ENCODE data around the gene ARHGAP5.
"Not testable (repeated sequence)": the region's sequence is repeated elsewhere in the genome, so short reads cannot be mapped to it uniquely, and the experiment has no call there.

ARHGAP5 gene

GRCh38 chr14:32104803-32105202 lies 27.7 kb downstream of the ARHGAP5 start:
- DNase-seq (ENCODE audit: low read depth in 2 of 2, low spot score in 1 of 2), result no peak

- no peak for DNase-seq (ENCODE audit: low read depth in 2 of 2, low spot score in 1 of 2)
These were observed 32.8 kb downstream of the ARHGAP5 start for GRCh38 chr14:32109676-32110547.

GRCh38 chr14:32110548-32110896 lies 33.4 kb downstream of the ARHGAP5 start:
- DNase-seq (ENCODE audit: low read depth in 2 of 2, low spot score in 1 of 2), result no peak

DNA sequence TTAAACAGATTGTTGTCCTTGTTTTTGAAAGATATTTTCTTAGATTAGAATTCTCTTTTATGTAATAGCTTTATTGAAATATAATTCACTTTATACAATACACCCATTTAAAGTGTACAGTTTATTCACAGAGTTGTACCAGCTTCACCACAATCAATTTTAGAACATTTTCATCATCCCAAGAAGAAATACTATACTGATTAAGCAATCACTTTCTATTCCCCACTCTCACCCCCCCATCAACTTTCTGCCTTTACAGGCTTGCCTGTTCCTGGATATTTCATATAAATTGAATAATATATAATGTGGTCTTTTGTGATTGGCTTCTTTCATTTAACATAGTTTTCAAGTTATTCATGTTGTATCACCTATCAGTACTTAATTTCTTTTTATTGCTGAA lies 44.4 kb downstream of the ARHGAP5 start:
- no peak for DNase-seq (ENCODE audit: low read depth in 2 of 2, low spot score in 1 of 2)

DNA sequence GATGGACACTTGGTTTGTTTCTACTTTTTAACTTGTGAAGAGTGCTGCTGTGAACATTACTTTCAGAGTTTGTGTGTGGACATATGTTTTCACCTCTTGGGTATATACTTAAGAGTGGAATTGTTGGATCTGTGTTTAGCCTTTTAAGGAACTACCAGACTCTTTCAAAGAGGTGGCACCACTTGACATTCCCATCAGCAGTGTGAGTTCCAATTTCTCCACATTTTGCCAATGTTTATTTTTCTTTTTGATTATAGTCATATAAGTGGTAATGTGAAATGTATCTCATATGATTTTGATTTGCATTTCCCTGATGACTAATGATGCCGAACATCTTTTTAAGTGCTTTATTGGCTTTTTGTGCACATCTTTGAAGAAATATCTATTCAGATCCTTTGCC lies 44.8 kb downstream of the ARHGAP5 start:
- no peak for DNase-seq (ENCODE audit: low read depth in 2 of 2, low spot score in 1 of 2)

DNA sequence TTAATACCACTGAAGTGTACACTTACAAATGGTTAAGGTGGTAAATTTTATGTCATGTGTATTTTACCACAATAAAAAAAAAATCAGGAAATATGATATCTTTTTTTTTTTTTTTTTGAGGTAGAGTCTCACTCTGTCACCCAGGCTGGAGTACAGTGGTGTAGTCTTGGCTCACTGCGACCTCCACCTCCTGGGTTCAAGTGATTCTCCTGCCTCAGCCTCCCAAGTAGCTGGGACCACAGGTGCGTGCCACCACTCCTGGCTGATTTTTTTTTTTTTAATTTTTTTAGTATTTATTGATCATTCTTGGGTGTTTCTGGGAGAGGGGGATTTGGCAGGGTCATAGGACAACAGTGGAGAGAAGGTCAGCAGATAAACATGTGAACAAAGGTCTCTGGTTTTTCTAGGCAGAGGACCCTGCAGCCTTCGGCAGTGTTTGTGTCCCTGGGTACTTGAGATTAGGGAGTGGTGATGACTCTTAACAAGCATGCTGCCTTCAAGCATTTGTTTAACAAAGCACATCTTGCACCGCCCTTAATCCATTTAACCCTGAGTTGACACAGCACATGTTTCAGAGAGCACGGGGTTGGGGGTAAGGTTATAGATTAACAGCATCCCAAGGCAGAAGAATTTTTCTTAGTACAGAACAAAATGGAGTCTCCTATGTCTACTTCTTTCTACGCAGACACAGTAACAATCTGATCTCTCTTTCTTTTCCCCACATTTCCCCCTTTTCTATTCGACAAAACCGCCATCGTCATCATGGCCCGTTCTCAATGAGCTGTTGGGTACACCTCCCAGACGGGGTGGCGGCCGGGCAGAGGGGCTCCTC lies 50.0 kb downstream of the ARHGAP5 start:
- DNase-seq (ENCODE audit: low read depth in 2 of 2, low spot score in 1 of 2), result not testable (repeated sequence)

DNA sequence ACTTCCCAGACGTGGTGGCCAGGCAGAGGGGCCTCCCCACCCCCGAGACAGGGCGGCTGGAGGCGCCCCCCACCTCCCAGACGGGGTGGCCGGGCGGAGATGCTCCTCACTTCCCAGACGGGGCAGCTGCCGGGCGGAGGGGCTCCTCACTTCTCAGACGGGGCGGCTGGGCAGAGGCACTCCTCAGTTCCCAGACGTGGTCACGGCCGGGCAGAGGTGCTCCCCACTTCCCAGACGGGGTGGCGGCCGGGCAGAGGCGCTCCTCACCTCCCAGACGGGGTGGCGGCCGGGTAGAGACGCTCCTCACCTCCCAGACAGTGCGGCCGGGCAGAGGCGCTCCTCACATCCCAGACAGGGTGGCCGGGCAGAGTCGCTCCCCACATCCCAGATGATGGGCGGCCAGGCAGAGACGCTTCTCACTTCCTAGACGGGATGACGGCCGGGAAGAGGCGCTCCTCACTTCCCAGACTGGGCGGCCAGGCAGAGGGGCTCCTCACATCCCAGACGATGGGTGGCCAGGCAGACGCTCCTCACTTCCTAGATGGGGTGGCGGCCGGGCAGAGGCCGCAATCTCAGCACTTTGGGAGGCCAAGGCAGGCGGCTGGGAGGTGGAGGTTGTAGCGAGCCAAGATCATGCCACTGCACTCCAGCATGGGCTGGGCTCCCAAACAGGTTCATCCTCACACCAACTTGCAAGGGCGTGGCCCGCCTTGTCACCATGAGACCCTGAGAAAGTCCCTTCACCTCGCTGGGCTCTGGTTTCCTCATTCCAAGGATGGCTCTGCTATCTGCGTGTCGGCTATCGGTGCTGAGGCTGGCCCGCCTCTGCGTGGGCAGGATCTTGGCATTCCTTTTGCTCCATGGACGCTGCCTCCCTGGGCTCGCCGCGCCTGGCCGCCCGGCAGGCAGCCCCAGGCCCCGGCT lies 50.9 kb downstream of the ARHGAP5 start:
- not testable (repeated sequence) for DNase-seq (ENCODE audit: low read depth in 2 of 2, low spot score in 1 of 2)

DNA sequence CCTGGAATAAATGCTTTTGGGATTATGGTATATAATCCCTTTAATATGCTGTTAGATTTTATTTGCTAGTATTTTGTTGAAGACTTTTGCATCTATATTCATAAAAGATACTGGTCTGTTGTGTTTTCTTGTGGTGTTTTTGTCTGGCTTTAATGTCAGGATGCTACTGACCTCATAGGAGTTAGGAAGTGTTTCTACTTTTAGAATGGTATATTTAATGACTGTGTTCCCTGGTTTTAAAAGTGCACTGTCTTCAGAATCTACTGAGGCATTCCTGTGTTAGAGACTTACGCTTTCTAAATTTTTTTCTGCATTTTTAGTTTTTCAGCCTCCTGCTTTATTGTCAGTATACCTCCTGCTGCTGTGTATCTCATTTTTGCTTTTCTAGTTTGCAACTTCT lies 51.6 kb downstream of the ARHGAP5 start:
- DNase-seq (ENCODE audit: low read depth in 2 of 2, low spot score in 1 of 2), result no peak

DNA sequence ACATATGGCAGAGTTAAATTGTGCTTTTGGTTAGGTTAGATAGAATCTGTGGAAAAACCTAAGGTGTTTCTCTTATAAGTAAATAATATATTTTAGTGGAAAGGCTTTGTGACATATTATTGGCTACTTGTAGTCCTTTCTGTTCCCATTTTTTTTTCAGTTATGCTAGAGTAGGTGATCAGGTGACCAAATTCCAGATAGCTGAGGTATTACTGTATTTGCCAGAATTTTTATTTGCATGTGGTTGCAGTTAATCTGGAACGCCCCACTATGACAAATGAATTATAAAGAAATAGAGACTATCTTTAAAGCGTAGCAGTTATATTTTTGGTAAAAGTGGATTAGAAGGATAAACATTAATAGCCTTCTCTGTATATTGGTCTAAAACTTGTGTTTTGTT lies 52.0 kb downstream of the ARHGAP5 start:
- no peak for DNase-seq (ENCODE audit: low read depth in 2 of 2, low spot score in 1 of 2)

DNA sequence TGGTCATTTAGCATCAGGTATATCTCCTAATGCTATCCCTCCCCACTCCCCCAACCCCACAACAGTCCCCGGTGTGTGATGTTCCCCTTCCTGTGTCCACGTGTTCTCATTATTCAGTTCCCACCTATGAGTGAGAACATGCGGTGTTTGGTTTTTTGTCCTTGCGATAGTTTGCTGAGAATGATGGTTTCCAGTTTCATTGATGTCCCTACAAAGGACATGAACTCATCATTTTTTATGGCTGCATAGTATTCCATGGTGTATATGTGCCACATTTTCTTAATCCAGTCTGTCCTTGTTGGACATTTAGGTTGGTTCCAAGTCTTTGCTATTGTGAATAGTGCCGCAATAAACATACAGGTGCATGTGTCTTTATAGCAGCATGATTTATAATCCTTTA lies 54.6 kb downstream of the ARHGAP5 start:
- DNase-seq (ENCODE audit: low read depth in 2 of 2, low spot score in 1 of 2), result not testable (repeated sequence)

DNA sequence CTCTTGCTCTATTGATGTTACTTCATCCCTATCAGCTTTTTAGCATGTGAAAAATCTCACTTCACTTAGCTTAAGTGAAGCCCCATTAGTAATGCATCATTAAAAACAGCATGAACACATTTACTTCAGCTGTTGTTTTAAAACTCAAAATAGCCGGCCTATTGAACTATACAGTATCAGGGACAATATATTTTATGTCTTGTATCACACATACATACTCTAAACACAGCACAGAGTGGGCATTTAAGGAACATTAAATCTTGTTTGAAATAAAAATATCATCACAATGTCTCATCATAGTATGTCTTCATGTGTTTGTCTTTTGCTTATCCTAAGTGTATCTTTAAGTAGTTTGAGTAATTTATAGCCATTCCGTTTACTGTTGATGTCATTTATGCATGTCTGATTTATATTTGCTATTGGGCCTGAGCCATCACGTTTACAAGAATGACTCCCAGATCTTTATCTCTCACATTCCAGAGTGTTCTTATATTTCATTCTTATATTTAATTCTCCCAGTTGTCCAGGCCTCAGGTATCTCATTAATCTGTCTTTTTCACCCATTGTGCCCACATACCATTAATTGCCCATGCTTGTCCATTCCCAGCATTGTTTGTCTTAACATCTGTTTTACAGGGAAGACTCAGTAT lies 57.5 kb downstream of the ARHGAP5 start:
- DNase-seq (ENCODE audit: low read depth in 2 of 2, low spot score in 1 of 2), result no peak

DNA sequence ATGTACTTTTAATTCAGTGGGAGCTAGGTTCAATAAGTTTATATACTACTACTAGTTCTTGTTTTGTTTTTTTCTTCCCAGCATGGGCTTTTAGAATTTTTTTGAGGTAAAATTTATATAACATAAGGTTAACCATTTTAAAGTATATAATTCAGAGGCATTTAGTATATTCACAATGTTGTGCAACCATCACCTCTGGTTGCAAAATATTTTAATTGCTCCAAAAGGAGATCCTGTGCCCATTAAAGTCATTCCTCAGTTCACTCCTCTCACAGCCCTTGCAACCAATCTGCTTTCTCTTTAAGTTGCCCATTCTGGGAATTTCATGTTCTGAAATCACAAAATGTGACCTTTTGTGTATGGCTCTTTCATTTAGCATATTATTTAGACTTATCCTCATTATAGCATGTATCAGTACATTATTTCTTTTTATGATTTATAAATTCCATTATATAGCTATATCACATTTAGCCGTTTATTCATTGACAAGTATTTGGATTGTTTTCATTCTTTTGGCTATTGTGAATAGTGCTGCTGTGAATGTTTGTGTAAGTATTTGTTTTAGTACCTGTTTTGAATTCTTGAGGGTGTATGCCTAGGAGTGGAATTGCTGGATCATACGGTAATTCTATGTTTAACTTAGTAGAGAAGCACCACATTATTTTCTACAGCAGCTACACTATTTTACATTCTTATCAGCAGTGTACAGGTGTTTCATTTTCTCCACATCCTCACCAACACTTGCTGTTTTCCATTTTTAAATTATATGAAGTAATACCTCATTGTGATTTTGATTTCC lies 59.1 kb downstream of the ARHGAP5 start:
- DNase-seq (ENCODE audit: low read depth in 2 of 2, low spot score in 1 of 2), result no peak

DNA sequence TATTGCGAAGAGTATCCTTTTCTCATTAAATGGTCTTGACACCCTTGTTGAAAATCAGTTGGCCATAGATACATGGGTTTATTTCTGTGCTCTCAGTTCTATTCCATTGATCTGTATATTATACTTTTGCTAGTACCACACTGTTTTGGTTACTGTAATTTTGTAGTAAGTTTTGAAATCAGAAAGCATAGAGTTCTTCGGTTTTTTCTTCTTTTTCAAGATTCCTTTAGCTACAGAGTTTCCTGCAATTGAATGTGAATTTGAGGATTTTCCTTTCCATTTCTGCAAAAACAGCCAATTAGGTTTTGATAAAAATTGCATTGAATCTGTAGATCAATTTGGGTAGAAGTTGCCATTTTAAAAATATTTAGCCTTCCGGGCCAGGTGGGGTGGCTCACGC lies 60.2 kb downstream of the ARHGAP5 start:
- no peak for DNase-seq (ENCODE audit: low read depth in 2 of 2, low spot score in 1 of 2)

GRCh38 chr14:32137892-32138291 lies 60.8 kb downstream of the ARHGAP5 start:
- no peak for DNase-seq (ENCODE audit: low read depth in 2 of 2, low spot score in 1 of 2)

DNA sequence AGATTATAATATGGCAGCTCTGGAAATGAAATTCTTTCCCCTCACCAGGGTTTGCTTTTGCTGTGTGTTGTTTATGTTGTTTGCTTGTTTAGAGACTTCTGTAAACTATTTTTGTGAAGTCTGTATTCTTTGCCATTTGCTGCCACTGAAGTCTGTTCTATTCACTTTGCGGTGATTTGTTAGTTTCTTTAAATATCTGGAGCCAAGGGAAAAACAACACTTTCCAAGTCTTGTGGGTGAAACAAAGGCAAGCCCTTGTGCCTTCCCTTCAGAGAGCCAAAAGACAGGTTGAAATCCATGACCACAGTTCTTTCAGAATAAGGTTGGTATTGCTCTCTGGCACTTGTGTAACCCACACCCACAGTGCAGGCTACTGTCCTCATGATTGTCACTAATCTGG lies 65.2 kb downstream of the ARHGAP5 start:
- no peak for DNase-seq (ENCODE audit: low read depth in 2 of 2, low spot score in 1 of 2)

DNA sequence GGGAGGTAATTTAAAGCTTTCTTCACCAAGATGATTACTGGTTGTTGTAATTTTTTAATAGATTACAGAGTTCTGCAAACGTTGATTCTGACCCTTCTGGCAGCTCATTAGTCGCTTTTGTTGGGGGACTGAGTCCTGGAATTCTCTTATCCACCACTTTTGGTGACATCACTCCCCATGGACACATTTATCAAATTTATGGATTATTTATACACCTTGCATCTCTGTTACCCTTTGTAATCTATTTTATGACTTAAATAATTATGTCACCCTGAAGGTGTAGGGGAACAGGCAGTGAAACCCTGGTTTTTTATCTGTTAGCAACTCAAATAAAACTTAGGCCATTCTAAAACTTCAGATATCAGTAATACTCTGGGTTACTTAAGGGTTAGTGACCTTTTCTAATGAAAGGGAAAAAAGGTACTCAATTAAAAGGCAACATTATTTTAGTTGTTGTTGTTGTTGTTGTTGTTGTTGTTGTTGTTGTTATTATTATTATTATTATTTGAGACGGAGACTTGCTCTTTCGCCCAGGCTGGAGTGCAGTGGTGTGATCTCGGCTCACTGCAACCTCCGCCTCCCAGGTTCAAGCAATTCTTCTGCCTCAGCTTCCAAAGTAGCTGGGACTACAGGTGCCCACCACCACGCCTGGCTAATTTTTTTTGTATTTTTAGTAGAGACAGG lies 65.8 kb downstream of the ARHGAP5 start:
- no peak for DNase-seq (ENCODE audit: low read depth in 2 of 2, low spot score in 1 of 2)

DNA sequence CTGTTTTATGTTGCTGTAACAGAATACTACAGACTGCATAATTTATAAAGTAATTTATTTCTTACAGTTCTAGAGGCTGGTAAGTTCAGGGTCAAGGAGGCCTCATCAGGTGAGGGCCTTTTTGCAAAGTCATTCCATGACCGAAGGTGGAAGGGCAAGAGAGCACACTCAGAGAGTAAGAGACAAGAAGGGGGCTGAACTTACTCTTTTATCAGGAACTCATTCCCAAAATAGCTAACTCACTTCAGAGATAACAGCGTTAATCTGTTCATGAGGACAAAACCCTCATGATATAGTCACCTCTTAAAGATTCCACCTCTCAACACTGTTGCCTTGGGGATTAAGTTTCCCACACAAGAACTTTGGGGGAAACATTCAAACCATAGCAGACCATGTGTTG lies 73.3 kb downstream of the ARHGAP5 start:
- no peak for DNase-seq (ENCODE audit: low read depth in 2 of 2, low spot score in 1 of 2)

DNA sequence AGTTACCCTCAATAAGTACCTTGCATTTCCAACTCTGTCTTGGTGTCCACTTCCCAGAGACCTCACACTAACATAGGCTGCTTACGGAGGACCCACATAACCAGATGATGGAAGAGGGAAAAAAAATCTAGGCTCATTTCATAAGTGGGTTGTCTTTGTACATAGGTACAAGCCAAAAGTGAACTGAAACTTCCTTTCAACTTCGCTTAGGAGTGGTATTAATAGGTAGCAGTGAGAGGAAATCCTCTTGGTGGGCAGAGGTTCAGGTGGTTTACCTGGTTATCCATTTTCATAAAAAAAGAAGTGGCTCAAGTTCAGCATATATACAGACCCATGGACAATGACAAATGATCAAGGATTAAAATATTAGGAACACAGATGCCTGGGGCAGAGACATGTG lies 88.9 kb downstream of the ARHGAP5 start:
- DNase-seq (ENCODE audit: low read depth in 2 of 2, low spot score in 1 of 2), result no peak

GRCh38 chr14:32166924-32167323 lies 89.8 kb downstream of the ARHGAP5 start:
- no peak for DNase-seq (ENCODE audit: low read depth in 2 of 2, low spot score in 1 of 2)

Data from stimulated activated CD8-positive, alpha-beta memory T cell treated with anti-CD3 and anti-CD28 coated beads, Interleukin-4, amount 100 ng/mL, for 4 hours (primary cell).